M059J (cell line): ENCODE data around the gene MAP3K7. TPM values are rescaled to one million over a fixed set of nuclear protein-coding genes. Genes with fewer than 3 reads are reported as not detected.

Source experiments
- DNase-seq: peaks from one replicate; pipeline ENCODE4 v3.0.0-alpha.2; 2012; ENCODE audit warnings: low read depth
- total RNA-seq: library from RNA; depleted of rRNA; stranded (reverse); fragments of >200 nt; shearing (Covaris generic); gene quantifications from 2 replicates; pipeline ENCODE4 v1.2.3, GENCODE V29; 2014

Gene MAP3K7
- total RNA-seq, 1 experiment from 2014 or later: 20.5 TPM

DNA sequence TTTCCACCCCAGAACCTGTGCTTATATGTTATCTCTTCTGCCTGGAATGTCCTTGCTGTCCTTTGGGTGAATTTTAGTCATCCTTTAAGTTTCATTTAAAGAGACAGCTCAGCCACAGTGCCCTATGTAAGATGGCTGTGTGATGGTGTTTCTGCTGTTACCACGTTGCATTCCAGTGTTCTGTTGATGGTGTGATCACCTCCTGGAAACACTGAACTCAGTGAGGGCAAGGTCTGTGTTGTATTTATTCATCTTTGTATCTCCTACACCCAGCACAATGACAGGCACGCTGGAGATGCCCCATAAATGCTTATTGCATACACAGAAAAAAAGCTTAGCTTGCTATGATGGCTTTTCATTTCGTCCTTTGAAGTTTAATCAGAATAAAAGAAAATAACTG, 102.5 kb downstream of the MAP3K7 start:
- DNase-seq: no peak

DNA sequence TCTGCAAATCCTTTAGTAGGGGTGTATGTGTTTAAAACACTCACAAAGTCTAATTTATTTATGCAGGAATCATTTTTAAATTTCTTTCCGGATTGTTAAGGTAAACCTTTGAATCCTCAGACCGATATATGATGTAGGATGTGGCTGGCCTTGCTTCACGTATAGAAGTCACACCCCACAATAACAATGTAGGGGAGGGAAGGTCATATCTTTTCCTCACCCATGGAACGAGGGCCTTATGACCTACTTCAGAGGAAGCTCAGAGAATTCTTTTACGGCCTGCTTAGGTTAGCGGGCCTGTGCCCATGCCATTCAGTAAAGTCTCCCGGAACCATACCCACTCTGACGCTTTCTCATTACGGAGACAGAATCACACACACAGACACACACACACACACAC, 102.9 kb downstream of the MAP3K7 start:
- DNase-seq: no peak

DNA sequence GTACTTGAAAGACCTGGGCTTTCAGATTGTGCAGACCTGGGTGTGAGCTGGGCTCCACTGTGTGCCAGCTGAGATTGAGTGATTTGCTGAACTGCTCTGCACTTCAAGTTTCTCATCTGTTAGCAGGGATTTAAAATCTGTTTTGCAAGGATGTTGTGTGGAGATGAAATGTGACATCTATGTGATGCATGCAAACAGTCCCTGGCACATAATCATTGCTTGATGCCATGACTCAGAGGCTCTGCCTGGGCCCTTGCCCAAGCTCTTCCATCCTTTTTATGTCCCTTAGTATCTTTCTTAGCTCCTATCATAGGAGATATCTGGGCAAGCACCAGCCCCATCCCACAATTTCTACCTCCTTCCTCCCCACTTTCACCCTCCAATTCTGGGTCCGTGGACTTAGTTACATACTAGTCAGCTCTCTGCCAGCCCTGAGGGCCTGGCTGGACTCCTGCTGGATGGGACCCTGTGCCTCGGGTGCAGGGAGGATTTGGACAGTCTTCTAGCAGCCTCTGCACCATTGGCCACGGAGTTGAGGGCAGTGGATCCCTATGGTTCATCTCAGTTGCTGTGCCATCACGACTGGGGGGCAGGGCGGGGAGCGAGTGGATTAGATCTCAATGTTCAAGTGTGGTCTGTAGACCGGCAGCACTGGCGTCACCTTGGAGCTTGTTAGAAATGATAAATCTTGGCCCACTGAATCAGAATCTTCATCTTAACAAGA, 103.6 kb downstream of the MAP3K7 start:
- peak; percentile 10 for DNase-seq

DNA sequence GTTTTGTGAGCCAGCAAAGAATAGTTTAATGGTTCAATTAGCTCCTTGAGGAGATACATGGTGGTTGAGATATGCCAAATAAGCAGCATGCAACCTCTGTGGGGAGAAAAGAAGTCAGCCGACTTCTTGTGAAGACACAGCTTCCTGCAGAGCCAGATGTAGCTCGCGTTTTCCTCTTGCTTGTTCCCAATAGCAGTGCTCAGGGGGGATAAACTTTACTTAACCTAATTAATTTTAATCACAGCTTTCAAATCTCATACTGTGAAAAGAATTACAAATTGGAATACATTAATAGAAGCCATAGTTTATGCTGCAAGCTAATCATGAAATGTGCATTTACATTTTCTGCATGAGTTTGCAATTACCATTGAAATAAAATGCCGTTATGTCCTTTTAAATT, 106.2 kb downstream of the MAP3K7 start:
- DNase-seq: no peak

DNA sequence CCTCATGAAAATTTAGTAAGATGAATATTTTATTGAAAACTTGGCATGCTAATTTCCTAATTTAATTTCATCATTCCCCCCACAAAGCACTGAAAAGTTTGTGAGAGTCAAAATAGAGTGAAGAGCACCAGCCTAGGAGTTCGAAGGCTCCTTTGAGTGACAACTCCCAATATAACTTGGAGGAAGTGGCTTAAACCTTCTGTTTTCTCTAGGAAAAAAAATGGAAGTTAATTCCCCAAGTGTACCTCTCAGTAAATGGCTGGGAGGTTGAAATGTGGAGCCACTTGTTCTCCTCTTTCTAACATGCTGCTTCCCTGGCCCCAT, 107.3 kb downstream of the MAP3K7 start:
- DNase-seq: no peak

DNA sequence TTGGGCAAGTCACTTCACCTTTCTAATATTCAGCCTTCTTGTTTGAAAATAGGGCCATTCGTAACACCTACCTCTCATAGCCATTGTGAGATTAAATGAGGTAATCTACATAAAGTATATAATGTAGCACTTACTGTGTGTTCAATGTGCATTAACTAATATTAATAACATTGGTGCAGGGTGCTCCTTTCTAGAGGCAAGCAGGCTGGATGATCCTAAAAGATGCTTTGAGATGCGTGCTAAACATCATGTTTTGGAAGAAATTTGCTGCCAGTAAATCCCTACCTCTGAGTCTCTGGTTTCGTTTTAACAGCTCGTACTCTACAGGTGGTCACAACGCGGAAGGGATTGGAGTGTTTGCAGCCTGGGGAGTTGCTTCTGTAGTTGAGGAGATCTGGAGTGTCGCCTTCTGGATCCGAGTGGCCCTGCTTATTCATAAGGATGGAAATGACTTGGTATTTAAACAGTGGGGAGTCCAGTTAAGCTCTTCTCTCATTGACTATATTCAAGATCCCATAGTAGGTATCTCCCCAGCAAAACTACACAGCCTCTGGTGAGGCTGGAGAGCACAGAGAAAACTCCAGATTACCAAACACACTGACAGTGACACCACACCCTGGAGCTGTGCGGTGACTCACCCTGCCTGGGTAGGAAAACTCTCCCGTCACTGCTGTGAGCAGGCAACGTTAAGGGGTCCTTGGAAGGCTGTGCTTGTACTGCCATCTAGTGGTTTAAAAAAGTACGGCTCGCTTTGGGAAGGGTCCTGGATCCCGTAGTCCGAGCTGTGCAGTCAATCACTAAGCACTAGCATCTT, 107.9 kb downstream of the MAP3K7 start:
- DNase-seq: peak; percentile 86

DNA sequence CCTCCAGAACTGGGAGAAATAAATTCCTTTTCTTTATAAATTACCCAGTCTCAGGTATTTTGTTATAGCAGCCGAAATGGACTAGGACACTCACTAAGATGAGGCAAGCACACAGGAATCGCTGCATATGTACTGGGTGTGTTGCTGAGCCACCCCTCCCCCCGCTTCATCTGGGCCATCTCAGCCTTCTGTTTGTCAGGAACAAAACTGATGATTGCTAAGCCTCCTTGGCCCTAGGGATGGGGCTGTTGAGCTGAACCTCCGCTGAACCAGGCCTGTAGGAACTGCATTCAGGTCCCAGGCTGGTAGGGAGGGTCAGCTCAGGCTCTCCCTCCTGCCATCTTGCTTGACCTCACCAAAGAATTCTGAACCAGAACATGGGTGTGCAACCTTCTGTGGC, 108.6 kb downstream of the MAP3K7 start:
- DNase-seq: no peak

DNA sequence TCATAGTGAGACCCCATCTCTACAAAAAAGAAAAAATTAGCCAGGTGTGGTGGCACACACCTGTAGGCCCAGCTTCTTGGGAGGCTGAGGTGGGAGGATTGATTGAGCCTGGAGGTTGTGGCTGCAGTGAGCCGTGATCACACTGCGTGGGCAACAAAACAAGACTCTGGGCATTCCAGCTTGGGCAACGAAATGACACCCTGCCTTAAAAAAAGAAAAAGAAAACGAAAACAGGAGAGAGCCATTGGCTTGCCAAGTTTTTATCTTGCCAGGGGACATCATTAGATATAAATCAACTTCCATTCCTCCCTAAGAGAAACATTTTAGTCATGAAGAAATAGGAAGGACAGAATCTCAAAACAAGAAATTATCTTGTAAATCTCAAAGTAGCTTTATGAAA, 109.5 kb downstream of the MAP3K7 start:
- peak; percentile 9 for DNase-seq

DNA sequence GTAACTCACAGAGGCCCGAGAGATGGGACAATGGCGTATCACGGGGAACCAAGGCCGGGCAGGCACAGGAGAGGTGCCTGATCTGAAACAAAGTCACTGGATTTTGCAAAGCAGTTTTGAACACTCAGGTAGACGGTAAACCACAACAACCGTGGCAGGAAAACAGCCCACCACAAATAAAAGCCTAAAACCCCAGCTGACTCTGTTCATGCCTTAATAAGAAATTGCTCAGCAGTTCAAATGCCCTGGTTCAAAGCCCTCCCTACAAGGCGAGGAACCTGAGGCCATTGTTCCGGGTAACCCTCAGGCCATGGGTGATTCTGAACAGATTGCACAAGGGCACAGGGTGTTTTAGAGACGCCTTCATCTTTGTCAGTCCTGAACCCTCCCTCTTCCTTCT, 114.2 kb downstream of the MAP3K7 start:
- DNase-seq: no peak

DNA sequence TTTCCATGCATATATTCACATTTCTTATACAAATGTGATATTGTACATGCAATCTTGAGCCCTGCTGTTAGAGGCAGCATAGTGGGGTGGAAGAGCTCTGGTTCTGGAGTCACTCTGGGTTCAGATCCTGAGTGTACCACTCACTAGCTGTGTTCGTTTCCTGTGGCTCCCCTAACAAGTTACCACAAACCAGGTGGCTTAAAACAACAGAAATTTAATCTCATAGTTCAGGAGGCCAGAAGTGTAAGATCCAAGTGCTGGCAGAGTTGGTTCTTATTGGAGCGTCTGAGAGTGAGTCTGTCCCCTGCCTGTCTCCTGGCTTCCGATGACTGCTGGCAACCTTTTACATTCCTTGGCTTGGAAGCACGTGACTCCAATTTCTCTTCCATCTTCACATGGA, 115.6 kb downstream of the MAP3K7 start:
- no peak for DNase-seq

DNA sequence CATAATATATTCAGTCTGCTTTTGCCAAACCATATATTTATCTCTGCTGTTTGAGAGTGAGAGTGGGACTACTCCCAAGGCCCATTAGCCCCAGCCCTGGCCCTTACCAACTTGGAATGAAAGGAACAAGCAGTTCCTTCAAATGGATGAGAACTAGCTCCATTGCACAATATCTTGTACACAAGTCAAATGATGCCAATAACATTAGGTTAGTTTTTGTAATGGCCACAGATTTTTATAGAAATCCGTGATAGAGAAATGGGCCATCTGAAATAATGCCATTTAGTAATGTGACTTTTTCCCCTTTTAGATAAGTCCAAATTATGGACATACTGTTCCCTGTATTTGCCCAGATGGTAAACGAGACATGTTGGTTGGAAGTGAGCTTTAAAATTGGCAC, 117.0 kb downstream of the MAP3K7 start:
- DNase-seq: no peak

DNA sequence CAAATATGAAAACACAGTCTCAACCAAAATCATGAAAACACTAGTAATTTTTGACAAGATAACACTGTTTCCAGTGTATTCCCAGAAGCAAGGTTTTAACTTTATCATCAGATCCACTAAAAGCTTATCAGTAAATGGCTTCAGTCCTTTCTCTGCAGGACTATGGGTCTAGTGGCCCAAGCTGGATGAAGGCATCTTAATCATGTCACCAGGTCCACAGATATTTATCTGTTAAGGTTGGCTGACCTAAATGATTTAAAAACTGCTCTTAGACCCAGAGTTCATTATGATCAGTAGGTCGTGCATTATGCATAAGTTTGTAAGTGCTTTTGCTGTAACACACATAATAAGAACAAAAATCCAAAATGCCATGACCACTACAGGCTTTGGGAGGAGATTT, 118.0 kb downstream of the MAP3K7 start:
- no peak for DNase-seq

DNA sequence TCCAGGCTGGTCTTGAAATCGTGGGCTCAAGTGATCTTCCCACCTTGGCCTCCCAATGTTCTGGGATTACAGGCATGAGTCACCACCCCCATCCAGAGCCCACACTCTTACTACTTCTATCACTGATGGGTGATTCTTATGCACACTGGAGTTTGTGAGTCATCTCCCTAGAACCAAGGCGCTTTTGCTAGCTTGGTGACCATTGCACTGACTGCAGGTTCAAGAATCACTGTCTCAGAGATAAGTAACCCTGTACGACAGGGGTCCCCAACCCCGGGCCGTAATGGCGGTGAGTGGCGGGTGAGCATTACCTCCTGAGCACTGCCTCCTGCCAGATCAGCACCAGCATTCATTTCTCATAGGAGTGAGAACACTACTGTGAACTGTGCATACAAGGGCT, 118.8 kb downstream of the MAP3K7 start:
- DNase-seq: peak; percentile 64

DNA sequence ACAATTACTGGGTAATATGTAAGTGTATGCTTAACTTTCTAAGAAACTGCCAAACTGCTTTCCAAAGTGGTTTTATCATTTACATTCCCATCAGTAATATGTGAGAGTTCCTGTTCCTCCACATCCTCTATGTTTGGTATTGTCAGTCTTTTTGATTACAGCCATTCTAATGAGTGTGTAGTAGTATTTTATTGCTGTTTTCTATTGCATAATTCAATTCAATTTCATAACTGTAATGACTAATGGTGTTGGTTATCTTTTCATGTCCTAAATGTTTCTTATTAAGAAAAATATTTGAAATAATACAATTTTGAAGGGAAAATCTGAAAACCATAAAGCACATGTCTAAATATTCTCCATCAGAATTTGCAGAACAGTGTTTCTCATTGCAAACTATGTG, 119.3 kb downstream of the MAP3K7 start:
- DNase-seq: no peak

DNA sequence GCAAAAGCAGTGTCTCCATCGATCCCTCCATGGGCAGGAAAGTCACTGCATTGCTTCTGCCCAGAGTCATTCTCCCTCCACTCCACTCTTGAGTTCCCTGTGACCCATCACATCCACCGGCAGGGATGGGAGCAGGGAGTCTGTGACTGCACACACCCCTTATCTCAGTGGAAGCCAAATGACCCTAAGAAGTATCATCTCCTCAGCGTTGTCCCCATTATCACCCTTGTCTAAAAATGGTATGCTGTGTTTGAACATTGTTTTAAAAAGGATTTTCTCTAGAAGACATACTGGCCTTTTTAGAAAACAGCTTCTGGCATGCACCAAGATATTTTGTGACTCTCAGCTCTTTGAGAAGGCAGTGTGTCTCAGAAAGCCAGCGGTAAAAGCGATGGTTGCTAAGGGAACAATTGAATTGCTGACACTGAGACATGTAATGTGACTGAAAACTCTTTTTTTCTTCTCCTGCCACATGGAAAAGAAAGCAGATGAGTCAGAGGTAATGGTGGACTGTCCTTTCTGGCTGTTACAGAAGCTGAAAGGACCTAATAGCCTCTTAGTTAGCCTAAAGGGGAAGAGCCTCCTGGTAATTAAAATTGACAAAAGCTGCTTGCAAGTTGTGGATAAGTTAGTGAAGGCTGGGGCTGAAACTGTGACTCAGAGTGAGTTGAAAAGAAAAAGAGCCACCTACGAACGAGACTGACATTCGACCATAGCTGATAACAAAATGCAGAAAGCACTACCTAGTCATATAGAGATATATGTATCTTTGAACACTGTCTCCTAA, 120.5 kb downstream of the MAP3K7 start:
- peak; percentile 32 for DNase-seq

DNA sequence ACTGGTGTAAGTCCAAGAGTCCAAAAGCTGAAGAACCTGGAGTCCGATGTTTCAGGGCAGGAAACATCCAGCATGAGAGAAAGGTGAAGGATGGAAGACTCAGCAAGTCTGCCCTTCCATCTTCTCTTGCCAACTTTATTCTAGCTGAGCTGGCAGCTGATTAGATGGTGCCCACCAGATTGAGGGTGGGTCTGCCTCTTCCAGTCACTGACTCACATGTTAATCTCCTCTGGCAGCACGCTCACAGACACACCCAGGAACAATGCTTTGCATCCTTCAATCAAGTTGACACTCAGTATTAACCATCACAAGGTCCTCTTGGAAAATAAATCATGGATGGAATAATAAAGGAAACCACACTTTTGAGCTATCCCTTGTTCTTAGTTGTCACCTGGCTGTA, 121.2 kb downstream of the MAP3K7 start:
- no peak for DNase-seq

DNA sequence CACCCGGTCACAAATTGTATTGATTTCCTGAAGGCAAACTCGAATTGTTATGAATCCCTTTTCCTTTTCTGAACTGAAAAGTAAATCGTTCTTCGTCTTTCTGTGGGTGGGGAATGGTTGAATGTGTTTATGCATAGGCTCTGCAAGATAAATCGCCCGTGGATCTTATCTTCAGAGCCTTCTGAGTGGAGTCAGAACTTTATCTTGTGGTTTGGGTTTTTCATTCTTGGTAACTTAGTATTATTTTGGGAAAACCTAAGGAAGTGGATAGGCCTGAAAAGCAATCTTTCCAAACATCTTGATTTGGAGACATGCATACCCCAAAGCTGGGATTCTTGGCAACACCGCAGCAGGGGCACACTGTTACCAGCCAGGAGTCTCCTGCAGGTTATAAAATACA, 122.4 kb downstream of the MAP3K7 start:
- DNase-seq: no peak

DNA sequence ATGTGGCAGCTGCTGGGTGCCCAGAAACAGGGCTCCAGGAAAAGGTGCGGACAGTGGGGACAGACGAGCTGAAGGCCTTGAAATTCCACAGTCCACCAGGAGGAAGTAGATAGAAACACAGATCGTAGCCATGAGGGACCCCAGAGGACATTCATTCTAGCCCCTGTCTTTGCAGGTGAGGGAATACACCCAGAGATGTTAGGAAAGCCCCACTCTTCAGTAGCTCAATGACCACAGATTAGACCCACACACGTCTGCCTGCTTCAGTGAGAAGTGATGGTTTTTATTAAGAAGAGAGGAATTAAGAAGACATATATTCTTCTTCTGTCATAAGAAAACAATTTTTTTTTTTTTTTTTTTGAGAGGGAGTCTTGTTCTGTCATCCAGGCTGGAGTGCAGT, 123.0 kb downstream of the MAP3K7 start:
- DNase-seq: no peak
